WTC11 (cell line): Measurements from ENCODE around the gene GPR108. TPM values are rescaled to one million over a fixed set of nuclear protein-coding genes. Genes with fewer than 3 reads are reported as not detected.

Experiments
- ATAC-seq: fragments of 200-7000 bp; cut with Tn5 transposase; 2 replicates; pipeline ENCODE4 v1.10.0; 2021; ENCODE audit warnings: mild to moderate bottlenecking, moderate library complexity
- CTCF ChIA-PET: fragments of 300-600 bp; sonication (Branson Sonifier 250); formaldehyde crosslinking; loops from one replicate; lab custom pipeline; 2021; ENCODE audit warnings: antibody characterized with exemption; lab: Charles Lee
- POLR2A ChIA-PET: fragments of 350-600 bp; sonication (Branson Sonifier 250); formaldehyde crosslinking; loops from one replicate; lab custom pipeline; 2021; ENCODE audit warnings: antibody characterized with exemption; lab: Charles Lee
- DNase-seq: peaks from one replicate; pipeline ENCODE4 v3.0.0; 2021; ENCODE audit warnings: low spot score
- H3K27ac Mint-ChIP-seq: 2 replicates; pipeline ENCODE4 v1.8.0; 2021; ENCODE audit warnings: mixed read lengths
- H3K27me3 Mint-ChIP-seq: 2 replicates; pipeline ENCODE4 v1.8.0; 2021; ENCODE audit warnings: low read depth, mild to moderate bottlenecking, moderate library complexity, mixed read lengths
- H3K36me3 Mint-ChIP-seq: 2 replicates; pipeline ENCODE4 v1.8.0; 2021; ENCODE audit warnings: mixed read lengths
- H3K4me1 Mint-ChIP-seq: 2 replicates; pipeline ENCODE4 v1.8.0; 2022; ENCODE audit warnings: mixed read lengths
- H3K4me3 Mint-ChIP-seq: 2 replicates; pipeline ENCODE4 v1.8.0; 2021; ENCODE audit warnings: mild to moderate bottlenecking, moderate library complexity, mixed read lengths
- H3K9me3 Mint-ChIP-seq: 2 replicates; pipeline ENCODE4 v1.8.0; 2021; ENCODE audit warnings: mixed read lengths
- ATF1 ChIP-seq: sonication (generic); formaldehyde crosslinking; IDR thresholded peaks from 2 replicates; pipeline ENCODE4 v1.8.1; 2023; ENCODE audit warnings: mild to moderate bottlenecking, moderate library complexity, missing genetic modification reagents
- FOXJ3 ChIP-seq: sonication (generic); formaldehyde crosslinking; IDR thresholded peaks from 2 replicates; pipeline ENCODE4 v1.9.0; 2021; ENCODE audit warnings: missing genetic modification reagents, mild to moderate bottlenecking, borderline replicate concordance
- IRF1 ChIP-seq: sonication (generic); formaldehyde crosslinking; IDR thresholded peaks from 2 replicates; pipeline ENCODE4 v1.8.0; 2023; ENCODE audit warnings: missing genetic modification reagents
- NR3C1 ChIP-seq: sonication (generic); formaldehyde crosslinking; conservative IDR thresholded peaks from 2 replicates; pipeline ENCODE4 v1.8.1; 2023; ENCODE audit warnings: low read depth, mild to moderate bottlenecking, missing genetic modification reagents
- OVOL2 ChIP-seq: fragments of 250-450 bp; sonication (Bioruptor Pico); IDR thresholded peaks from 2 replicates; pipeline ENCODE4 v1.9.0; 2021; ENCODE audit warnings: mild to moderate bottlenecking, borderline replicate concordance
- RORB ChIP-seq: fragments of 250-450 bp; sonication (Bioruptor Pico); IDR thresholded peaks from 2 replicates; pipeline ENCODE4 v1.9.0; 2021; ENCODE audit warnings: mild to moderate bottlenecking
- TEAD4 ChIP-seq: sonication (generic); formaldehyde crosslinking; IDR thresholded peaks from 2 replicates; pipeline ENCODE4 v1.8.0; 2022; ENCODE audit warnings: mild to moderate bottlenecking, missing genetic modification reagents
- ZBTB21 ChIP-seq: sonication (generic); formaldehyde crosslinking; IDR thresholded peaks from 2 replicates; pipeline ENCODE4 v1.8.1; 2023; ENCODE audit warnings: mild to moderate bottlenecking, missing genetic modification reagents, borderline replicate concordance
- ZBTB43 ChIP-seq: sonication (generic); formaldehyde crosslinking; IDR thresholded peaks from 2 replicates; pipeline ENCODE4 v1.8.1; 2023; ENCODE audit warnings: mild to moderate bottlenecking, missing genetic modification reagents
- total RNA-seq: library from RNA; stranded (reverse); gene quantifications from 3 replicates; pipeline ENCODE4 v1.2.3, GENCODE V29; 2021
- TF ChIP-seq, protein P1 (sequence below): sonication (generic); formaldehyde crosslinking; IDR thresholded peaks from 2 replicates; pipeline ENCODE4 v1.8.0; 2023; ENCODE audit warnings: missing genetic modification reagents, mild to moderate bottlenecking, borderline replicate concordance
- TF ChIP-seq, protein P2 (sequence below): sonication (generic); formaldehyde crosslinking; IDR thresholded peaks from 2 replicates; pipeline ENCODE4 v1.8.1; 2023; ENCODE audit warnings: mild to moderate bottlenecking, missing genetic modification reagents
- TF ChIP-seq, protein P3 (sequence below): fragments of 250-450 bp; sonication (Bioruptor Pico); IDR thresholded peaks from 2 replicates; pipeline ENCODE4 v1.9.0; 2021; ENCODE audit warnings: mild to moderate bottlenecking

The GPR108 gene
- total RNA-seq, 1 experiment from 2014 or later = 48.7 TPM

- CTCF ChIA-PET = interaction anchor here (0.6 to 1.0 kb wide), 3 partner anchors 37 to 214 kb away, joined by 3 to 4 read pairs (median 3); no protein-coding TSS in a partner anchor
- peaks cover 17% of the 10 kb centered on the region for H3K4me1 Mint-ChIP-seq
- H3K4me3 Mint-ChIP-seq = no peak overlapping the region
- H3K9me3 Mint-ChIP-seq = 0 out of 2 replicates have a peak, but pooled peaks cover 6% of the 10 kb centered on the region
- POLR2A ChIA-PET = interaction anchor here (1.2 kb wide), 1 partner anchor 21 kb away, joined by 3 read pairs; no protein-coding TSS in a partner anchor
- no peak overlapping the region for H3K27ac Mint-ChIP-seq
- DNase-seq (no peak), ATAC-seq (no peak)
- no peaks in the 10 kb centered on the region for H3K27me3 Mint-ChIP-seq
- peaks cover 9% of the 10 kb centered on the region for H3K36me3 Mint-ChIP-seq
- no peak for TF ChIP-seq OVOL2 (CRISPR knock-in tag)
- no peak for TF ChIP-seq TEAD4 (CRISPR knock-in tag)
- no peak for TF ChIP-seq ZBTB43 (CRISPR knock-in tag)
- TF ChIP-seq FOXJ3 = no peak
- no peak for TF ChIP-seq RORB
- TF ChIP-seq ZBTB21 = no peak
- no peak for TF ChIP-seq IRF1
- TF ChIP-seq NR3C1 (CRISPR knock-in tag) = no peak
- no peak for TF ChIP-seq ATF1 (CRISPR knock-in tag)
- TF ChIP-seq, protein P1, sequence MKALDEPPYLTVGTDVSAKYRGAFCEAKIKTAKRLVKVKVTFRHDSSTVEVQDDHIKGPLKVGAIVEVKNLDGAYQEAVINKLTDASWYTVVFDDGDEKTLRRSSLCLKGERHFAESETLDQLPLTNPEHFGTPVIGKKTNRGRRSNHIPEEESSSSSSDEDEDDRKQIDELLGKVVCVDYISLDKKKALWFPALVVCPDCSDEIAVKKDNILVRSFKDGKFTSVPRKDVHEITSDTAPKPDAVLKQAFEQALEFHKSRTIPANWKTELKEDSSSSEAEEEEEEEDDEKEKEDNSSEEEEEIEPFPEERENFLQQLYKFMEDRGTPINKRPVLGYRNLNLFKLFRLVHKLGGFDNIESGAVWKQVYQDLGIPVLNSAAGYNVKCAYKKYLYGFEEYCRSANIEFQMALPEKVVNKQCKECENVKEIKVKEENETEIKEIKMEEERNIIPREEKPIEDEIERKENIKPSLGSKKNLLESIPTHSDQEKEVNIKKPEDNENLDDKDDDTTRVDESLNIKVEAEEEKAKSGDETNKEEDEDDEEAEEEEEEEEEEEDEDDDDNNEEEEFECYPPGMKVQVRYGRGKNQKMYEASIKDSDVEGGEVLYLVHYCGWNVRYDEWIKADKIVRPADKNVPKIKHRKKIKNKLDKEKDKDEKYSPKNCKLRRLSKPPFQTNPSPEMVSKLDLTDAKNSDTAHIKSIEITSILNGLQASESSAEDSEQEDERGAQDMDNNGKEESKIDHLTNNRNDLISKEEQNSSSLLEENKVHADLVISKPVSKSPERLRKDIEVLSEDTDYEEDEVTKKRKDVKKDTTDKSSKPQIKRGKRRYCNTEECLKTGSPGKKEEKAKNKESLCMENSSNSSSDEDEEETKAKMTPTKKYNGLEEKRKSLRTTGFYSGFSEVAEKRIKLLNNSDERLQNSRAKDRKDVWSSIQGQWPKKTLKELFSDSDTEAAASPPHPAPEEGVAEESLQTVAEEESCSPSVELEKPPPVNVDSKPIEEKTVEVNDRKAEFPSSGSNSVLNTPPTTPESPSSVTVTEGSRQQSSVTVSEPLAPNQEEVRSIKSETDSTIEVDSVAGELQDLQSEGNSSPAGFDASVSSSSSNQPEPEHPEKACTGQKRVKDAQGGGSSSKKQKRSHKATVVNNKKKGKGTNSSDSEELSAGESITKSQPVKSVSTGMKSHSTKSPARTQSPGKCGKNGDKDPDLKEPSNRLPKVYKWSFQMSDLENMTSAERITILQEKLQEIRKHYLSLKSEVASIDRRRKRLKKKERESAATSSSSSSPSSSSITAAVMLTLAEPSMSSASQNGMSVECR (CRISPR knock-in tag) = no peak
- TF ChIP-seq, protein P2, sequence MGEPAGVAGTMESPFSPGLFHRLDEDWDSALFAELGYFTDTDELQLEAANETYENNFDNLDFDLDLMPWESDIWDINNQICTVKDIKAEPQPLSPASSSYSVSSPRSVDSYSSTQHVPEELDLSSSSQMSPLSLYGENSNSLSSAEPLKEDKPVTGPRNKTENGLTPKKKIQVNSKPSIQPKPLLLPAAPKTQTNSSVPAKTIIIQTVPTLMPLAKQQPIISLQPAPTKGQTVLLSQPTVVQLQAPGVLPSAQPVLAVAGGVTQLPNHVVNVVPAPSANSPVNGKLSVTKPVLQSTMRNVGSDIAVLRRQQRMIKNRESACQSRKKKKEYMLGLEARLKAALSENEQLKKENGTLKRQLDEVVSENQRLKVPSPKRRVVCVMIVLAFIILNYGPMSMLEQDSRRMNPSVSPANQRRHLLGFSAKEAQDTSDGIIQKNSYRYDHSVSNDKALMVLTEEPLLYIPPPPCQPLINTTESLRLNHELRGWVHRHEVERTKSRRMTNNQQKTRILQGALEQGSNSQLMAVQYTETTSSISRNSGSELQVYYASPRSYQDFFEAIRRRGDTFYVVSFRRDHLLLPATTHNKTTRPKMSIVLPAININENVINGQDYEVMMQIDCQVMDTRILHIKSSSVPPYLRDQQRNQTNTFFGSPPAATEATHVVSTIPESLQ (CRISPR knock-in tag) = no peak
- TF ChIP-seq, protein P3, sequence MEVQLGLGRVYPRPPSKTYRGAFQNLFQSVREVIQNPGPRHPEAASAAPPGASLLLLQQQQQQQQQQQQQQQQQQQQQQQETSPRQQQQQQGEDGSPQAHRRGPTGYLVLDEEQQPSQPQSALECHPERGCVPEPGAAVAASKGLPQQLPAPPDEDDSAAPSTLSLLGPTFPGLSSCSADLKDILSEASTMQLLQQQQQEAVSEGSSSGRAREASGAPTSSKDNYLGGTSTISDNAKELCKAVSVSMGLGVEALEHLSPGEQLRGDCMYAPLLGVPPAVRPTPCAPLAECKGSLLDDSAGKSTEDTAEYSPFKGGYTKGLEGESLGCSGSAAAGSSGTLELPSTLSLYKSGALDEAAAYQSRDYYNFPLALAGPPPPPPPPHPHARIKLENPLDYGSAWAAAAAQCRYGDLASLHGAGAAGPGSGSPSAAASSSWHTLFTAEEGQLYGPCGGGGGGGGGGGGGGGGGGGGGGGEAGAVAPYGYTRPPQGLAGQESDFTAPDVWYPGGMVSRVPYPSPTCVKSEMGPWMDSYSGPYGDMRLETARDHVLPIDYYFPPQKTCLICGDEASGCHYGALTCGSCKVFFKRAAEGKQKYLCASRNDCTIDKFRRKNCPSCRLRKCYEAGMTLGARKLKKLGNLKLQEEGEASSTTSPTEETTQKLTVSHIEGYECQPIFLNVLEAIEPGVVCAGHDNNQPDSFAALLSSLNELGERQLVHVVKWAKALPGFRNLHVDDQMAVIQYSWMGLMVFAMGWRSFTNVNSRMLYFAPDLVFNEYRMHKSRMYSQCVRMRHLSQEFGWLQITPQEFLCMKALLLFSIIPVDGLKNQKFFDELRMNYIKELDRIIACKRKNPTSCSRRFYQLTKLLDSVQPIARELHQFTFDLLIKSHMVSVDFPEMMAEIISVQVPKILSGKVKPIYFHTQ (CRISPR knock-in tag) = no peak
- TF ChIP-seq, all 79 proteins: peak for 0
These were observed 6.3 kb downstream of the GPR108 start for GRCh38 chr19:6730941-6731670.
